ENCODE data around the gene NTN4.

Gene NTN4

DNA sequence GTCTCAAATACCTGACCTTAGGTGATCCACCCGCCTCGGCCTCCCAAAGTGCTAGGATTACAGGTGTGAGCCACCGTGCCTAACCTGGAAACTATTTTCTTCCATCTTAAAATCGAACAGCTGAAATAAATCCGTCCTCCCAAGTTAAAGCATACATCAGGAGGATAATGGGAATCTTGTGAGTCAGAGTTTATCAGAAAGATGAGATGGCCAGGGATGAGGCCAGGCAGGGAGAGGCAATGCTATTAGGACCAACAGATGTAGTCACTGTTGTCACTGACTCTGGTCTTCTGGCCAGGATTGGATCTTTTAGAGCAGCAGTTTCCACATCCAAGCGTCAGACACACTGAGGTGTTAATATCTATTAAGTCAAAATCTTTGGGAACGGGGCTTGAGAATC is 177.5 kb downstream of the NTN4 start:
- TF ChIP-seq CEBPB (IDR thresholded peaks at IDR 0.05), result no peak
- no peak for TF ChIP-seq EGR1 (IDR thresholded peaks at IDR 0.05)
- TF ChIP-seq FOXM1 (IDR thresholded peaks at IDR 0.05; ENCODE audit: borderline replicate concordance, low read depth), result no peak
- no peak for TF ChIP-seq TAF1 (IDR thresholded peaks at IDR 0.05; ENCODE audit: low read depth)
- TF ChIP-seq TEAD4 (IDR thresholded peaks at IDR 0.05), result no peak
- TF ChIP-seq NFIC (IDR thresholded peaks at IDR 0.05), result no peak
- no peak for TF ChIP-seq ZBTB7A (IDR thresholded peaks at IDR 0.05; ENCODE audit: low read depth)
- no peak for TF ChIP-seq TCF12 (IDR thresholded peaks at IDR 0.05; ENCODE audit: low read depth)
- TF ChIP-seq EP300 (IDR thresholded peaks at IDR 0.05; ENCODE audit: borderline replicate concordance), result no peak
- no peak for TF ChIP-seq USF1 (IDR thresholded peaks at IDR 0.05)
- TF ChIP-seq REST (IDR thresholded peaks at IDR 0.05; ENCODE audit: low read depth), result no peak
- no peak for TF ChIP-seq YY1 (IDR thresholded peaks at IDR 0.05; ENCODE audit: low read depth)
- no peak for TF ChIP-seq CREB1 (IDR thresholded peaks at IDR 0.05; ENCODE audit: low read depth)
- no peak for TF ChIP-seq MAX (IDR thresholded peaks at IDR 0.05)
- no peak for TF ChIP-seq RAD21 (IDR thresholded peaks at IDR 0.05; ENCODE audit: low read depth)

GRCh38 chr12:95611676-95612309 is 178.8 kb downstream of the NTN4 start:
- TF ChIP-seq TEAD4 (IDR thresholded peaks at IDR 0.05) (no peak), TAF1 (IDR thresholded peaks at IDR 0.05; ENCODE audit: low read depth) (no peak), MAX (IDR thresholded peaks at IDR 0.05) (no peak), REST (IDR thresholded peaks at IDR 0.05; ENCODE audit: low read depth) (no peak)

GRCh38 chr12:95608252-95609033 is 182.1 kb downstream of the NTN4 start:
- TF ChIP-seq NFIC (IDR thresholded peaks at IDR 0.05), result no peak
- no peak for TF ChIP-seq REST (IDR thresholded peaks at IDR 0.05; ENCODE audit: low read depth)
